Ascending aorta (tissue), 2 donors: ENCODE data around the gene ASPA. TPM values are rescaled to one million over a fixed set of nuclear protein-coding genes. Genes with fewer than 3 reads are reported as not detected.

ENCODE experiments used
- DNase-seq, 2 donors: peaks; one replicate each; pipeline ENCODE4 v3.0.0-alpha.2; 2019; ENCODE audit warnings: low spot score in 2 of 2
- H3K27ac ChIP-seq, 2 donors: fragments of 200-600 bp; sonication (generic); one replicate each; pipeline ENCODE4 v1.5.1; 2016 to 2017; ENCODE audit warnings: mild to moderate bottlenecking in 1 of 2
- H3K27me3 ChIP-seq: fragments of 200-600 bp; sonication (generic); one replicate; pipeline ENCODE4 v1.5.1; 2017
- H3K36me3 ChIP-seq, 2 donors: fragments of 200-600 bp; sonication (generic); one replicate each; pipeline ENCODE4 v1.5.1; 2016
- H3K4me1 ChIP-seq, 2 donors: fragments of 200-600 bp; sonication (generic); one replicate each; pipeline ENCODE4 v1.5.1; 2016 to 2017; ENCODE audit warnings: mild to moderate bottlenecking in 1 of 2
- H3K4me3 ChIP-seq, 2 donors: fragments of 200-600 bp; sonication (generic); one replicate each; pipeline ENCODE4 v1.5.1; 2016 to 2017; ENCODE audit warnings: mild to moderate bottlenecking in 1 of 2
- H3K9me3 ChIP-seq, 2 donors: fragments of 200-600 bp; sonication (generic); one replicate each; pipeline ENCODE4 v1.5.1; 2016
- intact Hi-C: fragments of 100-400 bp; cut with DNase I; formaldehyde crosslinking; loops from one replicate; pipeline ENCODE4 v1.15.1; 2023
- total RNA-seq: library from RNA; depleted of rRNA; stranded (reverse); fragments of >200 nt; gene quantifications from one replicate; pipeline ENCODE4 v1.1.0, GENCODE V29; 2016
- TF ChIP-seq, protein P1 (sequence below), 3 experiments: fragments of 200-600 bp in 2 of 3; fragments of 450-650 bp in 1 of 3; sonication (generic) in 2 of 3; IDR thresholded peaks; one replicate each; pipeline ENCODE4 v1.5.1; 2016 to 2019; ENCODE audit warnings: antibody characterized with exemption in 3 of 3, mild to moderate bottlenecking in 1 of 3, moderate library complexity in 1 of 3

The ASPA gene
- total RNA-seq, 1 donor from 2014 or later, result 0.11 TPM

DNA sequence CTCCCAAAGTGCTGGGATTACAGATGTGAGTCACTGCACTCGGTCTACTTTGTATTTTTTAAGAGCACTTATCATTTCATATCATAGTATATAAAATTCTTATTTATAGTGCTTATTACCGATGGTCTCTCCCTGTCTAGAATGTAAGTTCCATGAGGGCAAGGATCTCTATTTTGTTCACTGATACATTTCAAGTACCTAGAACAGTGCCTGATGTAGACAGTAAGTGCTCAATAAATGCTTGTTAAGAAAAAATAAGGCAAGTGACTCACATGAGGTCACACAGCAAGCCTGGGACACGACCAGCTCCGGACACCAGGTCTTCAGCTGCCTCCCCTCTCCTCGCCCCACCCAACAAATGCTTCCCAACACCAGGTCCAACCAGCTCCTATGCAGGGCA lies 58.0 kb downstream of the ASPA start:
- intact Hi-C loops, result no loop called here
- no peaks in the 10 kb centered on the region for H3K36me3 ChIP-seq
- H3K4me3 ChIP-seq, result no peak overlapping the region
- DNase-seq, result no peak
- TF ChIP-seq, protein P1, sequence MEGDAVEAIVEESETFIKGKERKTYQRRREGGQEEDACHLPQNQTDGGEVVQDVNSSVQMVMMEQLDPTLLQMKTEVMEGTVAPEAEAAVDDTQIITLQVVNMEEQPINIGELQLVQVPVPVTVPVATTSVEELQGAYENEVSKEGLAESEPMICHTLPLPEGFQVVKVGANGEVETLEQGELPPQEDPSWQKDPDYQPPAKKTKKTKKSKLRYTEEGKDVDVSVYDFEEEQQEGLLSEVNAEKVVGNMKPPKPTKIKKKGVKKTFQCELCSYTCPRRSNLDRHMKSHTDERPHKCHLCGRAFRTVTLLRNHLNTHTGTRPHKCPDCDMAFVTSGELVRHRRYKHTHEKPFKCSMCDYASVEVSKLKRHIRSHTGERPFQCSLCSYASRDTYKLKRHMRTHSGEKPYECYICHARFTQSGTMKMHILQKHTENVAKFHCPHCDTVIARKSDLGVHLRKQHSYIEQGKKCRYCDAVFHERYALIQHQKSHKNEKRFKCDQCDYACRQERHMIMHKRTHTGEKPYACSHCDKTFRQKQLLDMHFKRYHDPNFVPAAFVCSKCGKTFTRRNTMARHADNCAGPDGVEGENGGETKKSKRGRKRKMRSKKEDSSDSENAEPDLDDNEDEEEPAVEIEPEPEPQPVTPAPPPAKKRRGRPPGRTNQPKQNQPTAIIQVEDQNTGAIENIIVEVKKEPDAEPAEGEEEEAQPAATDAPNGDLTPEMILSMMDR (IDR thresholded peaks at IDR 0.05), result no peak
- H3K9me3 ChIP-seq, result no peaks in the 10 kb centered on the region
- no peaks in the 10 kb centered on the region for H3K27me3 ChIP-seq
- no peak overlapping the region for H3K27ac ChIP-seq
- no peaks in the 10 kb centered on the region for H3K4me1 ChIP-seq

DNA sequence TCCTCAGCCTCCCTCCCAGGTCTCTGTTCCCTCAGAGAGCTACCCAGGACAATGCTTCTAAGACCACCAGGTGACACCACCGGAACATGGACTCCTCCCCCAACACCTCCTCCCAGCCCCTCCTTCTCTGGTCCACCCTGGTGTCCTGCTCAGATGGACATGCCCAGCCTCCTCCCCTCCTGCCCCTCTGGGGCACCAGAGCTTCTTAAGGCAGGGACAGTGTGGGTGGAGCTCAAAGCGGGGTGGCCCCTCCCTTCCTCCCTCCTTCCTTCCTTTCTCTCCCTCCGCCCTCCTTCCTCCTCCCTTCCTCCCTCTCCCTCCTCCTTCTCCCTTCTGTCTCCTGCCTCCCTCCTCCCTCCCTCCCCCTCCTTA lies 59.1 kb downstream of the ASPA start:
- intact Hi-C loops, result no loop called here
- no peak for DNase-seq
- no peaks in the 10 kb centered on the region for H3K27me3 ChIP-seq
- no peak overlapping the region for H3K4me3 ChIP-seq
- no peak overlapping the region for H3K27ac ChIP-seq
- no peaks in the 10 kb centered on the region for H3K9me3 ChIP-seq
- no peaks in the 10 kb centered on the region for H3K4me1 ChIP-seq
- TF ChIP-seq, protein P1 (IDR thresholded peaks at IDR 0.05), result no peak
- H3K36me3 ChIP-seq, result no peaks in the 10 kb centered on the region

DNA sequence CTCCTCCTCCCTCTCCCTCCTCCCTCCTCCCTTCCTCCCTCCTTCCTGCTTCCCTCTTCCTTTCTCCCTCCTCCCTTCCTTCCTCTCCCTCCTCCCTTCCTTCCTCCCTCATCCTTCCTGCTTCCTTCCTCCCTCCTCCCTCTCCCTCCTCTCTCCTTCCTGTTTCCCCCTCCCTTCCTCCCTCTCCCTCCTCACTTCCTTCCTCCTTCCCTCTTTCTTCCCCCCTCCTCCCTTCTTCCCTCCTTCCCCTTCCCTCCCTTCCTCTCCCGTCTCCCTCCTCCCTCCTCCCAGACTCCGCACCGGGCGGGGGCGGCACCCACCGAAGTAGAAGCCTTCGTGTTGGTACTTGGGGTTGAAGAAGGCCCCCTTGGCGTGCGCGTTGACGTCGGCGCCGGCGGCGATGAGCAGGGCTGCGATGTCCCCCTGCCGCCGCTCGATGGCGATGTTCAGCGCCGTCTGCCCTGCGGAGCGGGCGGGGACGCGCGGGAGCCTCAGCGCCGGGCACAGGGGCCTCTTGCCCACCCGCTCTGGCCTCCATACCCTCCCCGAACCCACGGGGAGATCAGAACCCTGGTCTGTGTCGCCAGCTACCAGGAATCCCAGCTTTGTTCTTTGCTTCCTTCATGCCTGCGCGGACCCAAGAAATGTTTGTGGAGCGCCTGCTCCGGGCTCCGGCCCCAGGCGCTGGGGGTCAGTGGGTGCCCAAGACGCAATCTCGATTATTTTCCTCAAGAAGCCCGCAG lies 59.6 kb downstream of the ASPA start:
- DNase-seq, result no peak
- Histone ChIP-seq H3K36me3 (no peaks in the 10 kb centered on the region), H3K4me3 (peak overlapping the region; percentile 9 to 37), H3K27ac (no peak overlapping the region), H3K4me1 (no peaks in the 10 kb centered on the region), H3K27me3 (no peaks in the 10 kb centered on the region), H3K9me3 (no peaks in the 10 kb centered on the region)
- intact Hi-C loops, result no loop called here
- TF ChIP-seq, protein P1 (IDR thresholded peaks at IDR 0.05), result peak; percentile 27 to 52 (median 34)

DNA sequence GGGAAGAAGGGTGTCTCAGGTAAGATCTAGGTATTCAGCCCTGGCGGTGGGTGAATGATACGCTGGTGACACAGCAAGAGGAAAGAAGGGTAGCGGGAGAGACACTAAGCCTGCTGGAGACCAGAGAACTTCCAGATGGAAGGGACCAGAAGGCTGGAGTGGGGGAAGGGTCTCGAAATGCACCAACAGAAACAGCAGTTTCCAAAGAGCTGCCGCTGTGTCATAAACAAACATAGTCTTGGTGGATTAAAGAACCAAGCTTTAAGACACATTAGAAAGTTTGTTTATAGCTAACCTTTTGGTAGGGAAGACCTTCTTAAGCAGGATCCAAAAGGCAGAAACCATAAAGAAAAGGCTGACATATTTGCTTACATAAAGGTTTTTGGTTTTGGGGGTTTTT lies 60.9 kb downstream of the ASPA start:
- Histone ChIP-seq H3K4me3 (no peak overlapping the region), H3K9me3 (no peaks in the 10 kb centered on the region), H3K27me3 (no peaks in the 10 kb centered on the region), H3K4me1 (no peaks in the 10 kb centered on the region), H3K36me3 (no peaks in the 10 kb centered on the region), H3K27ac (no peak overlapping the region)
- TF ChIP-seq, protein P1 (IDR thresholded peaks at IDR 0.05), result no peak
- intact Hi-C loops, result no loop called here
- no peak for DNase-seq

DNA sequence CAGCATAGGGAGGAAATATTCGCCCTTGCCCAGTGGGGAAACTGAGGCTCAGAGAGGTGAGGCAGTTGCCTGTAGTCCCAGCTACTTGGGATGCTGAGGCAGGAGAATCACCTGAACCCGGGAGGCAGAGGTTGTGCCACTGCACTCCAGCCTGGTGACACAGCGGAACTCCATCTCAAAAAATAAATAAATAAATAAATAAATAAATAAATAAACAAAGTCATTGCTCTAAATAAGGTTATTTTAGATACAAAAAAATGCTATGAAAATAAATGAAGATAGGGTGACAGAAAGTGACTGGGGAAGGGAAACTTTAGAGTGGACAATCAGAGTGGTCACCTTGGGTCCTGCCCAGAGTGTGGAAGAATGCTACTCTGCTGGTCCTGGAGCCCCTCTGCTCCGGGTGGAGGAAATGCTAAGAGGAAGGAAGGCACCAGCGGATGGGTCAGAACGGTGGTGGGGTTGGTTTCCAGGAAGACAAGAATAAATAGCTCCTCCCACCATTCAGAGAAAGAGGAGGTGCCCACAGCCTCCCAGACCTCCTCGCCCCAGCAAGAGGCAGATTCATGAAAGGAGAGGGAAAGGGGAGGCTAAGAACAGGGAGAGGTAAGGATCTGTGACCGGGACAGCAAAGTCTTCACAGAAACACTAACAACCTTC lies 64.2 kb downstream of the ASPA start:
- Histone ChIP-seq H3K27ac (no peak overlapping the region), H3K27me3 (no peaks in the 10 kb centered on the region), H3K4me1 (no peaks in the 10 kb centered on the region), H3K9me3 (no peaks in the 10 kb centered on the region), H3K36me3 (no peaks in the 10 kb centered on the region), H3K4me3 (no peak overlapping the region)
- DNase-seq, result no peak
- intact Hi-C loops, result no loop called here
- TF ChIP-seq, protein P1 (IDR thresholded peaks at IDR 0.05), result no peak
